ENCODE measurements around the gene RSPO4.

Gene RSPO4

DNA sequence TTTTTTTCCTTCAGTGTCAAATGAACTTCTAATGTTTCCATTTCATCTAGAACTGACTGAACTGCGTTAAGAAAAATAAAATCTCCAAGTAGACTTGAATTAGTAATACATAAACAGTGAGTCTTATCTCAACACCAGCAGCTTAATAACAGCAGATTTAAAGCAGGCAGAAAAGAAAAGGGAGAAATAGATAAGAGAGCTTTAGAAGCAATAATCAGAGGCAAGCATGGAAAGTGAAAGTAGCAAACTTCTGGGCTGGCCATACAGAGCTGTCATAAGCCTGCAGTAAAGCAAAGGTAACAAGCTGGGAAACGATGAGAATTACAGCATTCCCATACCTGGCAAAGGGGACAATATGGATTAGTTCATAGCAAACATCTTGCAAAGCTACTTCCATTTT lies 69.1 kb downstream of the RSPO4 start:
- Histone ChIP-seq H3K4me3 (IDR thresholded peaks at IDR 0.05; ENCODE audit: insufficient read depth, low read depth, low read length) (no peak overlapping the region), H3K4me2 (no peak overlapping the region), H3K36me3 (ENCODE audit: insufficient read depth) (no peaks in the 10 kb centered on the region), H3K4me1 (ENCODE audit: low read depth, poor library complexity, severe bottlenecking) (no peaks in the 10 kb centered on the region), H3K27ac (no peak overlapping the region), H3K9ac (no peak overlapping the region), H3K27me3 (ENCODE audit: insufficient read depth, low read depth) (no peaks in the 10 kb centered on the region), H3K79me2 (ENCODE audit: insufficient read depth, low read depth) (no peaks in the 10 kb centered on the region), H4K20me1 (ENCODE audit: insufficient read depth) (no peaks in the 10 kb centered on the region), H2AFZ (ENCODE audit: low read depth) (no peak overlapping the region)
- TF ChIP-seq, protein P1, sequence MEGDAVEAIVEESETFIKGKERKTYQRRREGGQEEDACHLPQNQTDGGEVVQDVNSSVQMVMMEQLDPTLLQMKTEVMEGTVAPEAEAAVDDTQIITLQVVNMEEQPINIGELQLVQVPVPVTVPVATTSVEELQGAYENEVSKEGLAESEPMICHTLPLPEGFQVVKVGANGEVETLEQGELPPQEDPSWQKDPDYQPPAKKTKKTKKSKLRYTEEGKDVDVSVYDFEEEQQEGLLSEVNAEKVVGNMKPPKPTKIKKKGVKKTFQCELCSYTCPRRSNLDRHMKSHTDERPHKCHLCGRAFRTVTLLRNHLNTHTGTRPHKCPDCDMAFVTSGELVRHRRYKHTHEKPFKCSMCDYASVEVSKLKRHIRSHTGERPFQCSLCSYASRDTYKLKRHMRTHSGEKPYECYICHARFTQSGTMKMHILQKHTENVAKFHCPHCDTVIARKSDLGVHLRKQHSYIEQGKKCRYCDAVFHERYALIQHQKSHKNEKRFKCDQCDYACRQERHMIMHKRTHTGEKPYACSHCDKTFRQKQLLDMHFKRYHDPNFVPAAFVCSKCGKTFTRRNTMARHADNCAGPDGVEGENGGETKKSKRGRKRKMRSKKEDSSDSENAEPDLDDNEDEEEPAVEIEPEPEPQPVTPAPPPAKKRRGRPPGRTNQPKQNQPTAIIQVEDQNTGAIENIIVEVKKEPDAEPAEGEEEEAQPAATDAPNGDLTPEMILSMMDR (conservative IDR thresholded peaks at IDR 0.05; ENCODE audit: low read depth, low read length): no peak

DNA sequence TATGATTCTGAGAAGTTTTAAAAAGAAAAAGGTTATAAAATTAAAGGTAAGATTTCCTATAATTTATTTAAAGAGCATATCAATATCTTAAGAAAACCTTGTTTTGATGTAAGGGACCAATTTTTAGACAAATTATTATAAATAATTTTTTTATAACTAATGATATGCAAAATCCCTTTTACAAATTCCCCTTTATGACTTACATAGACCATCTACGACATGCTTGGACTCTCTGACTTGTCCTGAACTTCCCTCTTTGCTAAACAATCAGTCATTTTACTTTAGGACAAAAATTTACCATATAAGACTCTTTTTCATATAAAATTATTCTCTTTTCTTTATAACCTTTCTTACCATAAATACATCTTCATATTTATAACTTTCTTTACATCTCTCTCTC lies 70.7 kb downstream of the RSPO4 start:
- H3K4me3 ChIP-seq (IDR thresholded peaks at IDR 0.05; ENCODE audit: insufficient read depth, low read depth, low read length): no peak overlapping the region
- H4K20me1 ChIP-seq (ENCODE audit: insufficient read depth): no peaks in the 10 kb centered on the region
- H3K27ac ChIP-seq: no peak overlapping the region
- H3K27me3 ChIP-seq (ENCODE audit: insufficient read depth, low read depth): no peaks in the 10 kb centered on the region
- H3K9ac ChIP-seq: no peak overlapping the region
- no peak overlapping the region for H3K4me2 ChIP-seq
- H3K79me2 ChIP-seq (ENCODE audit: insufficient read depth, low read depth): no peaks in the 10 kb centered on the region
- no peak overlapping the region for H2AFZ ChIP-seq (ENCODE audit: low read depth)
- H3K4me1 ChIP-seq (ENCODE audit: low read depth, poor library complexity, severe bottlenecking): no peaks in the 10 kb centered on the region
- no peaks in the 10 kb centered on the region for H3K36me3 ChIP-seq (ENCODE audit: insufficient read depth)
- TF ChIP-seq, protein P1 (conservative IDR thresholded peaks at IDR 0.05; ENCODE audit: low read depth, low read length): no peak

DNA sequence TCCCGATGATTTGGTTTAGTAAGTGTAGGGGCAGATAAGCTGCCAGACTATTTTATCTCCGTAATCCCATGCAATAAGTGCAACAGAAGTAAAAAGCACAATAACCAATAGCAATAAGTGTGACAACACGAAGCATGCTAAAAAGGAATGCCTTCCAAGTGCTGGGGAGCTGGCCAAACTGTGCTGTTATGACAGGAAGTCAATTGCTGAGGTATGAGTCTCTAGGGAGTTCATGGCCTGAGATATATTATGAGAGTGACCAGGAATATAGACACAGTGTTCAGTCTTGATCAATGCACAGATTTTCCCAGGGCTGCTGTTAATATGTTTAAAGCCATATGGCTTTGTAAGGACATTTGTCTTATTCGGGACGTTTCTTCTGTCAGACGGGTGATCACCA lies 75.4 kb downstream of the RSPO4 start:
- no peaks in the 10 kb centered on the region for H3K79me2 ChIP-seq (ENCODE audit: insufficient read depth, low read depth)
- no peaks in the 10 kb centered on the region for H3K4me1 ChIP-seq (ENCODE audit: low read depth, poor library complexity, severe bottlenecking)
- H3K4me3 ChIP-seq (IDR thresholded peaks at IDR 0.05; ENCODE audit: insufficient read depth, low read depth, low read length): no peak overlapping the region
- TF ChIP-seq, protein P1 (conservative IDR thresholded peaks at IDR 0.05; ENCODE audit: low read depth, low read length): no peak
- no peaks in the 10 kb centered on the region for H3K36me3 ChIP-seq (ENCODE audit: insufficient read depth)
- no peak overlapping the region for H2AFZ ChIP-seq (ENCODE audit: low read depth)
- H4K20me1 ChIP-seq (ENCODE audit: insufficient read depth): no peaks in the 10 kb centered on the region
- H3K27ac ChIP-seq: no peak overlapping the region
- no peaks in the 10 kb centered on the region for H3K27me3 ChIP-seq (ENCODE audit: insufficient read depth, low read depth)
- H3K4me2 ChIP-seq: no peak overlapping the region
- H3K9ac ChIP-seq: no peak overlapping the region

- Histone ChIP-seq H3K27me3 (ENCODE audit: insufficient read depth, low read depth) (no peaks in the 10 kb centered on the region), H3K9ac (no peak overlapping the region), H3K79me2 (ENCODE audit: insufficient read depth, low read depth) (no peaks in the 10 kb centered on the region), H4K20me1 (ENCODE audit: insufficient read depth) (no peaks in the 10 kb centered on the region), H3K27ac (no peak overlapping the region), H3K4me1 (ENCODE audit: low read depth, poor library complexity, severe bottlenecking) (no peaks in the 10 kb centered on the region), H3K4me2 (no peak overlapping the region), H3K4me3 (IDR thresholded peaks at IDR 0.05; ENCODE audit: insufficient read depth, low read depth, low read length) (no peak overlapping the region), H2AFZ (ENCODE audit: low read depth) (no peak overlapping the region), H3K36me3 (ENCODE audit: insufficient read depth) (no peaks in the 10 kb centered on the region)
- TF ChIP-seq, protein P1 (conservative IDR thresholded peaks at IDR 0.05; ENCODE audit: low read depth, low read length): no peak
Observed at GRCh38 chr20:925516-925915, 76.6 kb downstream of the RSPO4 start.
